HG02642 (cell line): ENCODE results near the gene RNF5.

Experiments
- ATAC-seq: cut with Tn5 transposase; IDR thresholded peaks from one replicate; pipeline ENCODE4 v1.9.1; 2021; ENCODE audit warnings: mild to moderate bottlenecking; ENCODE audit not compliant: unreplicated experiment, poor library complexity

The RNF5 gene

GRCh38 chr6:32151863-32152768, 26.1 kb upstream of the RNF5 start, which contains the start of gene PRRT1:
Gene PRRT1 (minus strand): TSS chr6:32151939. CDS start chr6:32151827, 112 bp downstream.
- ATAC-seq, result no peak

GRCh38 chr6:32152769-32153563, 25.2 kb upstream of the RNF5 start:
- no peak for ATAC-seq

GRCh38 chr6:32153564-32154513, 24.4 kb upstream of the RNF5 start, which contains the start of gene PPT2:
Gene PPT2 (plus strand): TSS chr6:32154141. CDS start chr6:32154595, 454 bp downstream.
- peak; percentile 30 for ATAC-seq

GRCh38 chr6:32154514-32155161, 23.6 kb upstream of the RNF5 start:
- peak; percentile 52 for ATAC-seq

GRCh38 chr6:32156891-32157290, 21.3 kb upstream of the RNF5 start:
- ATAC-seq, result no peak

- ATAC-seq, result no peak
These were observed 20.2 kb upstream of the RNF5 start for GRCh38 chr6:32158052-32158451.

GRCh38 chr6:32163559-32164258, 14.5 kb upstream of the RNF5 start:
- ATAC-seq, result no peak

- ATAC-seq, result no peak
These were observed 13.9 kb upstream of the RNF5 start, which contains the start of gene EGFL8 for GRCh38 chr6:32164295-32164694. Gene EGFL8 (plus strand): TSS chr6:32164595. CDS start chr6:32166166, 1,571 bp downstream.

- no peak for ATAC-seq
These were observed 11.7 kb upstream of the RNF5 start for GRCh38 chr6:32166411-32167061.

GRCh38 chr6:32167154-32167760, 10.9 kb upstream of the RNF5 start:
- ATAC-seq, result no peak

GRCh38 chr6:32167761-32168262, 10.4 kb upstream of the RNF5 start:
- no peak for ATAC-seq

- no peak for ATAC-seq
These were observed 9.9 kb upstream of the RNF5 start for GRCh38 chr6:32168350-32168749.

GRCh38 chr6:32168807-32169591, 9.2 kb upstream of the RNF5 start:
- no peak for ATAC-seq

GRCh38 chr6:32170294-32170693, 7.9 kb upstream of the RNF5 start:
- ATAC-seq, result no peak

- ATAC-seq, result no peak
These were observed 7.0 kb upstream of the RNF5 start for GRCh38 chr6:32171234-32171633.

GRCh38 chr6:32173051-32173727, 5.0 kb upstream of the RNF5 start:
- no peak for ATAC-seq
